Body of pancreas (tissue), 4 donors: Measurements from ENCODE around the gene RFX4. TPM values are rescaled to one million over a fixed set of nuclear protein-coding genes. Genes with fewer than 3 reads are reported as not detected.
"Not testable (repeated sequence)": the region's sequence is repeated elsewhere in the genome, so short reads cannot be mapped to it uniquely, and the experiment has no call there.

Source experiments
- ATAC-seq: fragments of 150-250 bp; one replicate; pipeline ENCODE4 v1.9.1; 2016
- DNase-seq, 4 donors: peaks; one replicate each; pipeline ENCODE4 v3.0.0-alpha.2; 2019
- H3K27ac ChIP-seq, 4 donors: fragments of 200-600 bp; sonication (generic); 1 replicate in 3 of 4; 2 replicates in 1 of 4; pipeline versions ENCODE4 v1.5.1 to v1.6.1; 2016 to 2019; ENCODE audit warnings: mild to moderate bottlenecking in 1 of 4, mixed read lengths in 1 of 4, moderate library complexity in 1 of 4
- H3K27me3 ChIP-seq, 2 donors: fragments of 200-600 bp; sonication (generic); one replicate each; pipeline ENCODE4 v1.6.0; 2016; ENCODE audit warnings: mild to moderate bottlenecking in 1 of 2
- H3K36me3 ChIP-seq, 2 donors: fragments of 200-600 bp; sonication (generic); replicated peaks in 1 of 2; 2 replicates each; pipeline ENCODE4 v1.5.1; 2016; ENCODE audit warnings: low read depth in 2 of 2; ENCODE audit not compliant: insufficient read depth in 1 of 2
- H3K4me1 ChIP-seq: fragments of 200-600 bp; sonication (generic); one replicate; pipeline ENCODE4 v1.6.0; 2016
- H3K4me3 ChIP-seq, 2 donors: fragments of 200-600 bp; sonication (generic); 1 replicate in 1 of 2; 2 replicates in 1 of 2; pipeline ENCODE4 v1.5.1; 2016 to 2019
- H3K9me3 ChIP-seq, 3 donors: fragments of 200-600 bp; sonication (generic); 1 replicate in 2 of 3; 2 replicates in 1 of 3; pipeline ENCODE4 v1.5.1; 2016
- POLR2A ChIP-seq, 3 donors: fragments of 450-650 bp; IDR thresholded peaks; one replicate each; pipeline ENCODE4 v1.6.1; 2016; ENCODE audit warnings: antibody characterized with exemption in 3 of 3, mild to moderate bottlenecking in 2 of 3
- WGBS, 2 donors: methylation state at CpG; one replicate each; pipeline ENCODE4 v1.1.5; 2017; 5-methylcytosine and 5-hydroxymethylcytosine counted together
- intact Hi-C: fragments of 100-400 bp; cut with DNase I; formaldehyde crosslinking; loops from one replicate; pipeline ENCODE4 v1.15.1; 2023
- total RNA-seq, 2 donors: library from RNA; depleted of rRNA; stranded (reverse); fragments of >200 nt; gene quantifications; one replicate each; pipeline ENCODE4 v1.1.0, GENCODE V29; 2016
- TF ChIP-seq, protein P1 (sequence below), 7 experiments: fragments of 450-650 bp in 4 of 7; fragments of 200-600 bp in 3 of 7; sonication (generic) in 3 of 7; IDR thresholded peaks; one replicate each; pipeline ENCODE4 v1.5.1; 2016 to 2019; ENCODE audit warnings: antibody characterized with exemption in 7 of 7

Gene RFX4
- total RNA-seq, 2 donors from 2014 or later = not detected

DNA sequence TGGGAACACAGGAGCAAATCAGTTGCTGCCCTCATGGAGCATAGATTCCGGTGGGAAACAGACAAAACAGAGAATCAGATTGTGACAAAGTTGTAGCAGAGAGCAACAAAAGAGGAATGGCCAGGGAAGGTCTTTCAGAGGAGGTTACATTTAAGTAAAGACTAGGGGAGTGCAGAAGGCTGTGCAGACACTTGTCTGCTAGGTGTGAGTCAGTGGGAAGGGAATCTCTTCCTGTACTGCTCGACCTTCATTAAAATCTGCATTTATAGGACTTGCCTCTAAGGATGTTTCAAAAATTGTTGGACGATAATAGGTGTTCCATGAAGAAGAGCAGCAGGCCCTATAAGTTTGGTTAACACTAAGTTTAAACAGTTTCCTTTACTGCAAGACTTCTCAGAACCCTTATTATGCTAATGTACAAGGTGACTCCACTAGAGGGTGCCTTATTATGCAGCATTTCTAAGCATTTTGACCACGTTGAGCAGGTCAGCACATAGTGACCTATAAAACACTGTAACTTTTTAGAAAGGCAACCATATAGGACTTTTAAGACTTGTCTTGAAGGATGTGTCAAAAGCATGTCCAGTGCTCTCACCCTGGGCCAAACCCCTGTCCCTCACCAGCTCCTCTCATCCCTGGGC is 99.9 kb downstream of the RFX4 start:
- DNase-seq (no peak), ATAC-seq (no peak)
- intact Hi-C loops = no loop called here
- Histone ChIP-seq H3K27me3 (no peaks in the 10 kb centered on the region), H3K27ac (no peak overlapping the region), H3K4me1 (no peaks in the 10 kb centered on the region), H3K9me3 (no peaks in the 10 kb centered on the region), H3K36me3 (no peaks in the 10 kb centered on the region), H3K4me3 (no peak overlapping the region)
- 45 to 55% methylated on average over 4 of the region's 4 CpGs for WGBS, 2 donors
- TF ChIP-seq, protein P1, sequence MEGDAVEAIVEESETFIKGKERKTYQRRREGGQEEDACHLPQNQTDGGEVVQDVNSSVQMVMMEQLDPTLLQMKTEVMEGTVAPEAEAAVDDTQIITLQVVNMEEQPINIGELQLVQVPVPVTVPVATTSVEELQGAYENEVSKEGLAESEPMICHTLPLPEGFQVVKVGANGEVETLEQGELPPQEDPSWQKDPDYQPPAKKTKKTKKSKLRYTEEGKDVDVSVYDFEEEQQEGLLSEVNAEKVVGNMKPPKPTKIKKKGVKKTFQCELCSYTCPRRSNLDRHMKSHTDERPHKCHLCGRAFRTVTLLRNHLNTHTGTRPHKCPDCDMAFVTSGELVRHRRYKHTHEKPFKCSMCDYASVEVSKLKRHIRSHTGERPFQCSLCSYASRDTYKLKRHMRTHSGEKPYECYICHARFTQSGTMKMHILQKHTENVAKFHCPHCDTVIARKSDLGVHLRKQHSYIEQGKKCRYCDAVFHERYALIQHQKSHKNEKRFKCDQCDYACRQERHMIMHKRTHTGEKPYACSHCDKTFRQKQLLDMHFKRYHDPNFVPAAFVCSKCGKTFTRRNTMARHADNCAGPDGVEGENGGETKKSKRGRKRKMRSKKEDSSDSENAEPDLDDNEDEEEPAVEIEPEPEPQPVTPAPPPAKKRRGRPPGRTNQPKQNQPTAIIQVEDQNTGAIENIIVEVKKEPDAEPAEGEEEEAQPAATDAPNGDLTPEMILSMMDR (IDR thresholded peaks at IDR 0.05) = peak in 4 of 7 experiments; percentile 17 to 27 (median 22)
- TF ChIP-seq POLR2A (IDR thresholded peaks at IDR 0.05) = no peak

DNA sequence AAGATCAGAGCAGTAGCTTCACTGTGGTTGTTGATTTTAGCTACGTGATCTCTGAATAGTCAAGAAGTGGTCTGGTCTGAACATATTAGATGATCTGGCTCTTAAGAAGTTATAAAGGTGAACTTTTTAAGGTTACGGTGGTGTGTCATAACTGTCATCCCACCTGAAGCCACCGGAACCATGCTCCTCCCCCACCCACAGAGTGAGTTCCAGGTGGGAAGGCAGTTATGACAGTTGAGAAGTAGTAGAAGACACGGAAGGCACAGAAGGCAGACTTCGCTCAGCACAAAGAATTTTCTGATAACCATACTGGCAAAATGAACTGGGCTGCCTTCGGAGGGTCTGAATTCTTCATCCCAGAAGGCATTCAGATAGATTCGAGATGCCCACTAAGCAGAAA is 101.7 kb downstream of the RFX4 start:
- WGBS, 2 donors = 76 to 79% methylated on average over 7 of the region's 7 CpGs
- H3K4me3 ChIP-seq = no peak overlapping the region
- H3K4me1 ChIP-seq = no peaks in the 10 kb centered on the region
- ATAC-seq (no peak), DNase-seq (no peak)
- no peaks in the 10 kb centered on the region for H3K27me3 ChIP-seq
- H3K36me3 ChIP-seq = no peaks in the 10 kb centered on the region
- TF ChIP-seq, protein P1 (IDR thresholded peaks at IDR 0.05) = no peak
- TF ChIP-seq POLR2A (IDR thresholded peaks at IDR 0.05) = no peak
- no peaks in the 10 kb centered on the region for H3K9me3 ChIP-seq
- intact Hi-C loops = no loop called here
- no peak overlapping the region for H3K27ac ChIP-seq

DNA sequence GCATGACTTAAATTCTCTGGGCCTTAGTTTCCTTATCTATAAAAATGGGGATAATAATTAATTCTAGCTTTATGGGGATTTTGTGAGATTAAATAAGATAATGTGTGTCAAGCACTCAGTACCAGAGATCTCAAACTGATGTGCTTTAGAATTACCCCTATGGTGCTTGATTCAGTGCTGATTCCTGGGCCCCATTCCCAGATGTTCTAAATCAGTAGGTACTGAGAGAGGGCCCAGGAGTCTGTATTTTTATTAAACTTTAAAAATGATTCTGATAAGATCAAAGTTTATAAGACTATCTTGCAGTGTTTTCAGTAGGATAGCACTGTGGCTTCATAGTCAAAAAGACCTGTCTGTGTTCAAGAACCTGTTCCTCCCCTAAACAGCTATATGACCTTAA is 102.6 kb downstream of the RFX4 start:
- TF ChIP-seq, protein P1 (IDR thresholded peaks at IDR 0.05) = no peak
- no peak for TF ChIP-seq POLR2A (IDR thresholded peaks at IDR 0.05)
- Histone ChIP-seq H3K27me3 (no peaks in the 10 kb centered on the region), H3K36me3 (no peaks in the 10 kb centered on the region), H3K4me3 (no peak overlapping the region), H3K4me1 (no peaks in the 10 kb centered on the region), H3K9me3 (no peaks in the 10 kb centered on the region), H3K27ac (no peak overlapping the region)
- no peak for ATAC-seq
- DNase-seq = no peak
- intact Hi-C loops = no loop called here

DNA sequence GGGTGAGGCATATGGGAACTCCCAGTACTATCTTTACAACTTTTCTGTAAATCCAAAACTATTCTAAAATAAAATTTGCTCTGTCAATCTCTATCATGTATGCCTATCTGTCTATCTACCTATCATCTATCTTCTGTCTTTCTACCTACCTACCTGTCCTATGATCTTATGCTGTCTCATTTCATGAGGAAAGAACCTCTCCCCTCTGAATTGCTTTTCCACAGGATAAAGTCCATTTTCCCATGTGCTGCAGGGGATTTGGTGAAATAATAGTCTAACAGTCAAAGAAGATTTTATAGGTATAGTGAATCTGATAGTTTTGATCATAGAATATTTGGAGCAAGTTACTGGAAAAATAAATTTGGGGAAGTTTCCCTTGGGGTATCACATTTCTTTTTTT is 104.9 kb downstream of the RFX4 start:
- Histone ChIP-seq H3K9me3 (no peaks in the 10 kb centered on the region), H3K4me1 (no peaks in the 10 kb centered on the region), H3K4me3 (no peak overlapping the region), H3K27me3 (no peaks in the 10 kb centered on the region), H3K27ac (no peak overlapping the region), H3K36me3 (no peaks in the 10 kb centered on the region)
- intact Hi-C loops = no loop called here
- DNase-seq (no peak), ATAC-seq (no peak)
- TF ChIP-seq POLR2A (IDR thresholded peaks at IDR 0.05) = no peak
- TF ChIP-seq, protein P1 (IDR thresholded peaks at IDR 0.05) = no peak

DNA sequence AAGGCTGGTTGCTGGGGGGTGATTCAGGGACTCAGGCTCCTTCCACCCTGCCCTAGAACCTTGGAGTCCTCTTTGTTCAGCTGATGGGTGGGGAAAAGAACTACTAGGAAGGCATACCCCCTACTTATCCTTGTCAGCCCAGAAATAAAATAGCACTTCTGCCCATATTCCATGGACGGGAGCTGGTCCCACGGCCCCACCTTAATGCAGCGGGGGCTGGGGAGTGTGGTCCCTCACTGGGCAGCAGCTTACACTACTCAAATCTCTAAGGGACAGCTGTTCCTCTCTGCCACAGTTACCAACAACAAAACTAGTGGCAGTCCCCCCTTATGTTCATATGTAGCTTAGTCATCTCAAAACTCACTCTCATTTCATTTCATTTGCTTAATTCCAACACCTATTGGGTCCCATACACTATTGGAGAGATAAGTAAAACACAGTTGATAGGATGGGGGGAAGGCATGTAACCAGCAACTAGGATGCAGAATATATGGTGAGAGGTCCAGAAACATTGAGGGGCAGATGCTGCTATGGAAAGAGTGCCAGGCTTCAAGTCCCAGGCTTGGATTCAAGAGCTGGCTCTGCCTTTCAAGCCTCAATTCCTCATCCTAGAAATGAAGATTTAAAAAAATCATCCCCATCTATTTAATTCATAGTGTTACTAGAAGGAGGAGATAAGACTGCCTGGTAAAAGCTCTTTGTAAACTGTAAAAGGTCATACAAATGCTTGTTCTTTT is 107.9 kb downstream of the RFX4 start:
- intact Hi-C loops = no loop called here
- TF ChIP-seq, protein P1 (IDR thresholded peaks at IDR 0.05) = no peak
- no peak for TF ChIP-seq POLR2A (IDR thresholded peaks at IDR 0.05)
- H3K9me3 ChIP-seq = no peaks in the 10 kb centered on the region
- no peak overlapping the region for H3K27ac ChIP-seq
- H3K4me1 ChIP-seq = no peaks in the 10 kb centered on the region
- ATAC-seq (no peak), DNase-seq (no peak)
- H3K36me3 ChIP-seq = no peaks in the 10 kb centered on the region
- 61 to 91% methylated on average over 3 of the region's 3 CpGs for WGBS, 2 donors
- no peaks in the 10 kb centered on the region for H3K27me3 ChIP-seq
- no peak overlapping the region for H3K4me3 ChIP-seq

DNA sequence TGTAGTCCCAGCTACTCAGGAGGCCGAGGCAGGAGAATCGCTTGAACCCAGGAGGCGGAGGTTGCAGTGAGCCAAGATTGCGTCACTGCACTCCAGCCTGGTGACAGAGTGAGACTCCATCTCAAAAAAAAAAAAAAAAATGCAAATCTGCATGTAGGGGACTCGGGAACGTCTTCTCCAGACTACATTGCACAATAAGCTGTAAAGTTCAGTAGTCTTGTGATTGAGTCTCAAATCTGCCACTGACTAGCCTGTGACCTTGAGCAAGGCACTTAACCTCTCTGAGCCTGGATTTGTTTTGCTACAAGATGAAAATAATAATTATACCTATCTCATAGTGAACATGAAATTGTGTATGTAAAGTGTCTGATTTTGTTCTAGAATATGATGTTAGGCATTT is 109.2 kb downstream of the RFX4 start:
- H3K4me1 ChIP-seq, DNase-seq, ATAC-seq, H3K4me3 ChIP-seq, H3K36me3 ChIP-seq, H3K9me3 ChIP-seq, H3K27me3 ChIP-seq, intact Hi-C loops, H3K27ac ChIP-seq: not testable (repeated sequence)
- 75 to 80% methylated on average over 6 of the region's 6 CpGs for WGBS, 2 donors
